Stomach (tissue), 4 donors: Measurements from ENCODE around the gene RPL39L.

Experiments
- CTCF ChIP-seq, 7 experiments: fragments of 450-650 bp in 4 of 7; fragments of 200-600 bp in 3 of 7; sonication (generic) in 3 of 7; IDR thresholded peaks; one replicate each; pipeline ENCODE4 v1.5.1; 2016 to 2019; ENCODE audit warnings: antibody characterized with exemption in 7 of 7, control low read depth in 2 of 7, mild to moderate bottlenecking in 1 of 7
- POLR2A ChIP-seq, 4 donors: fragments of 450-650 bp; IDR thresholded peaks; one replicate each; pipeline ENCODE4 v1.6.1; 2016; ENCODE audit warnings: antibody characterized with exemption in 4 of 4, control low read depth in 2 of 4, mild to moderate bottlenecking in 1 of 4, moderate library complexity in 1 of 4
- POLR2AphosphoS5 ChIP-seq, 3 donors: sonication (generic); formaldehyde crosslinking; IDR thresholded peaks; one replicate each; pipeline ENCODE4 v1.6.1; 2016; ENCODE audit warnings: antibody characterized with exemption in 3 of 3

- TF ChIP-seq CTCF (IDR thresholded peaks at IDR 0.05) (no peak), POLR2A (IDR thresholded peaks at IDR 0.05) (no peak), POLR2AphosphoS5 (IDR thresholded peaks at IDR 0.05) (no peak)
These were observed 33.6 kb downstream of the RPL39L start for GRCh38 chr3:187105700-187106099.
